Stimulated activated CD8-positive, alpha-beta memory T cell treated with anti-CD3 and anti-CD28 coated beads, Interleukin-2, amount 100 ng/mL, for 1 hour (primary cell): ENCODE measurements around the gene IL15RA.
"Not testable (repeated sequence)": the region's sequence is repeated elsewhere in the genome, so short reads cannot be mapped to it uniquely, and the experiment has no call there.

ENCODE experiments used
- DNase-seq, 2 donors: peaks; one replicate each; pipeline ENCODE4 v3.0.0-alpha.2; 2020; ENCODE audit warnings: low read depth in 2 of 2

Gene IL15RA

GRCh38 chr10:5951167-5951711, 26.1 kb downstream of the IL15RA start:
- DNase-seq: no peak

- DNase-seq: no peak
These were observed 28.2 kb downstream of the IL15RA start for GRCh38 chr10:5949009-5949759.

GRCh38 chr10:5948208-5948585, 29.1 kb downstream of the IL15RA start:
- no peak for DNase-seq

GRCh38 chr10:5947471-5948207, 29.7 kb downstream of the IL15RA start:
- no peak for DNase-seq

- no peak for DNase-seq
These were observed 30.6 kb downstream of the IL15RA start for GRCh38 chr10:5946786-5947185.

- DNase-seq: not testable (repeated sequence)
These were observed 30.9 kb downstream of the IL15RA start for GRCh38 chr10:5946419-5946775.

GRCh38 chr10:5945561-5946418, 31.6 kb downstream of the IL15RA start:
- no peak for DNase-seq

GRCh38 chr10:5945190-5945509, 32.2 kb downstream of the IL15RA start:
- no peak for DNase-seq

- no peak for DNase-seq
These were observed 32.8 kb downstream of the IL15RA start for GRCh38 chr10:5944389-5945189.

GRCh38 chr10:5943536-5943935, 33.8 kb downstream of the IL15RA start:
- no peak for DNase-seq

GRCh38 chr10:5942474-5942873, 34.9 kb downstream of the IL15RA start:
- no peak for DNase-seq

- DNase-seq: no peak
These were observed 35.3 kb downstream of the IL15RA start for GRCh38 chr10:5942001-5942400.

GRCh38 chr10:5941579-5941978, 35.8 kb downstream of the IL15RA start:
- no peak for DNase-seq

GRCh38 chr10:5940807-5941218, 36.5 kb downstream of the IL15RA start:
- DNase-seq: no peak

- no peak for DNase-seq
These were observed 39.1 kb downstream of the IL15RA start for GRCh38 chr10:5938291-5938690.

GRCh38 chr10:5937016-5937415, 40.3 kb downstream of the IL15RA start:
- DNase-seq: no peak

- no peak for DNase-seq
These were observed 41.7 kb downstream of the IL15RA start for GRCh38 chr10:5935628-5936027.

- DNase-seq: no peak
These were observed 43.3 kb downstream of the IL15RA start for GRCh38 chr10:5933909-5934546.

- DNase-seq: no peak
These were observed 45.0 kb downstream of the IL15RA start for GRCh38 chr10:5932345-5932744.

GRCh38 chr10:5930272-5930671, 47.1 kb downstream of the IL15RA start:
- no peak for DNase-seq

- no peak for DNase-seq
These were observed 47.9 kb downstream of the IL15RA start for GRCh38 chr10:5929442-5929841.
